Activated CD8-positive, alpha-beta memory T cell treated with anti-CD3 and anti-CD28 coated beads for 36 hours (primary cell): Measurements from ENCODE around the gene LDB1. TPM values are rescaled to one million over a fixed set of nuclear protein-coding genes. Genes with fewer than 3 reads are reported as not detected.

Experiments
- CTCF ChIA-PET: fragments of 350-600 bp; sonication (Branson Sonifier 250); formaldehyde crosslinking; loops from one replicate; lab custom pipeline; 2021; ENCODE audit warnings: antibody characterized with exemption; lab: Charles Lee
- POLR2A ChIA-PET: fragments of 350-600 bp; sonication (Branson Sonifier 250); formaldehyde crosslinking; loops from one replicate; lab custom pipeline; 2021; ENCODE audit warnings: antibody characterized with exemption; lab: Charles Lee
- total RNA-seq, 2 experiments: library from RNA; stranded (reverse); gene quantifications; one replicate each; pipeline ENCODE4 v1.2.3, GENCODE V29; 2021

The LDB1 gene
- total RNA-seq, 2 experiments from 2014 or later = 66.9 to 71.4 TPM

DNA sequence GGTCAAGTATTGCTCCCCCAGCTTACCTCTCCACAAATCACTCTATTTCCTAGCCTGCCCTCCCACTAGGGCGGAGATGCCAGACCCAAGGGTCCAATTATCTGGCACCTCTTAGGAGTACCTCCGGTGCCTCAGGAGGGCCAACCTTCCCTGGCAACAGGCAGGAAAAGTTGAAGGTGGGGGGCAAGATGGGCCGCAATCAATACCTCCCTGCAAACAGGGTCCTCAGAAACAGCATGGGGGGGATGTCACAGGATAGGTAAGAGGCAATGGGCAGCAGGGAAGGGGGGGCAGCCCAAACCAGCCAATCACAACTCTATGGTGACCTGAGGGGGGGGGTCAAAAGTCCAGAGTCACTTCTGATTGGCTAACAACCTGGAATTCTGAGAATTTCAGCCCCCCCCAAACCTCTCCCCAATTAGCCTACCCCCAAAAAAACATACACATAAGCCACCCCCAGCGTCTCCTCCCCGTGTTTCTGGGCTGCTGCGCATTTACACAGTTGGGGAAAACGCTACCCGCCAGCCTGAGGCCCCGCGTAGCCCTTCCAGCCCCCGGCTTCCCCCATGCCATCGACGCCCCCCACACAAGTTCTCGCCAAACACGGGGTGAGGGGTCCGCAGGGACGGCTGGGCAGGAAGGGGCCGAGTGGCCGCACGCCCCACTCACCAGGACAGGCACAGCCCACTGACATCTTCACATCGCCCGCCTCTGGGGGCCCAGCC, 589 bp downstream of the LDB1 start:
- ChIA-PET CTCF (interaction anchor here (1.2 to 1.8 kb wide), 3 partner anchors 12 to 284 kb away, joined by 3 to 6 read pairs (median 5); partner anchors contain the start of gene PPRC1), POLR2A (interaction anchor here (1.4 kb wide), 1 partner anchor 8 kb away, joined by 3 read pairs; no protein-coding TSS in a partner anchor)

- ChIA-PET CTCF (interaction anchor here (1.2 to 1.8 kb wide), 3 partner anchors 13 to 284 kb away, joined by 3 to 6 read pairs (median 5); partner anchors contain the start of gene PPRC1), POLR2A (interaction anchor here (1.0 to 1.4 kb wide), 2 partner anchors 9 to 526 kb away, joined by 3 to 10 read pairs; no protein-coding TSS in a partner anchor)
Observed at GRCh38 chr10:102118867-102119266, 1.3 kb downstream of the LDB1 start.

GRCh38 chr10:102117391-102118159, 2.6 kb downstream of the LDB1 start:
- ChIA-PET CTCF (interaction anchor here (1.8 kb wide), 1 partner anchor 14 kb away, joined by 6 read pairs; no protein-coding TSS in a partner anchor), POLR2A (interaction anchor here (0.6 to 1.4 kb wide), 3 partner anchors 10 to 527 kb away, joined by 3 to 10 read pairs (median 5); no protein-coding TSS in a partner anchor)

GRCh38 chr10:102116656-102117055, 3.5 kb downstream of the LDB1 start:
- POLR2A ChIA-PET = no interaction called here
- CTCF ChIA-PET = no interaction called here

- POLR2A ChIA-PET = interaction anchor here (1.0 kb wide), 1 partner anchor 39 kb away, joined by 5 read pairs; no protein-coding TSS in a partner anchor
- CTCF ChIA-PET = no interaction called here
Observed at GRCh38 chr10:102115775-102116174, 4.4 kb downstream of the LDB1 start.

GRCh38 chr10:102114861-102115618, 5.1 kb downstream of the LDB1 start:
- POLR2A ChIA-PET = interaction anchor here (1.0 kb wide), 2 partner anchors 37 to 40 kb away, joined by 4 to 5 read pairs; partner anchors contain the start of gene NOLC1

DNA sequence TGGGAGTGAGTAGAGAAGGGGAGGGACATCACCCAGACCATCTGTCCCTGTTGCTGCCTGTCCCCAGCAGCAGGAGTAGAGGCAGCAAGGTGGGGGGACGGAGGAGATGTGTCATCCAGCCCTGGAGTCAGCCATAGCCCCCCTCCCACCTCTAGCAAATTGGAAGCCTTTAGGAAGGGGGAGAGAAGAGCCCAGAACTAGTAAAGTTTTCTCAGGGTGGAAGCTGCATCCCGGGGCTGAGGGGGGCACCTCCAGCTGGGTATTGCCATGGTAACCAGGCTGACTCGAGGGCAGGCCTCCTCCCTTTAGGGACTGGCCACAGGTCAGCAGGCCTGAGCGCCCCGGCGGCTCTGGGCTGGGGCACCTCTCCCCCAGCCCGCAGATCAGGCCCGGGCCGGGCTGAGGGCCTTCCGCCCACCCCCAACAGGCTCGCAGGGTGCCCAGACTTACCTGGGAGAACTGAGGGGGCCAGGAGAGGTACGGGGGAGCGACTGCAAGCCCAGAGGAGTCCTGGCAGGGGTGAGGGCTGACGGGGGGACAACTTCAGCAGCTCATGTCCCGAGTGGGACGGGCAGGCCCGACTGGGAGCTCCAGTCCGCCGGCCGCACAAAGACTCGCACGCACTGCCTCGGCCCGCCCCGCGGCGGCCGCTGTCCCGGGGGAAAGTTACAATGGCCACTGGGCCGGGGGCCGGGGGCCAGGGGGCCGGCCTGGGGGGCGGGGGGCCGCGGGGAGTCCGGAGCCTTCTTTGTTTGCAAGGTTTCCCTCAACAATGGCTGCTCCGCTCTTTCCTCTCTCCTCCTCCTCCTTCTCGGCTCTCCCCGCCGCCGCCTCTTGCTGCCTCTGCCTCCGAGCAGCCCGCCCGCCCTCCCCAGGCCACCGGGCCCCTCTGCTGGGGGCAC, 6.0 kb downstream of the LDB1 start:
- CTCF ChIA-PET = interaction anchor here (1.9 kb wide), 1 partner anchor 41 kb away, joined by 9 read pairs; no protein-coding TSS in a partner anchor

More at GRCh38 chr10:102114861-102115618, 5.1 kb downstream of the LDB1 start:
- CTCF ChIA-PET = interaction anchor here (1.9 kb wide), 1 partner anchor 42 kb away, joined by 9 read pairs; no protein-coding TSS in a partner anchor

DNA sequence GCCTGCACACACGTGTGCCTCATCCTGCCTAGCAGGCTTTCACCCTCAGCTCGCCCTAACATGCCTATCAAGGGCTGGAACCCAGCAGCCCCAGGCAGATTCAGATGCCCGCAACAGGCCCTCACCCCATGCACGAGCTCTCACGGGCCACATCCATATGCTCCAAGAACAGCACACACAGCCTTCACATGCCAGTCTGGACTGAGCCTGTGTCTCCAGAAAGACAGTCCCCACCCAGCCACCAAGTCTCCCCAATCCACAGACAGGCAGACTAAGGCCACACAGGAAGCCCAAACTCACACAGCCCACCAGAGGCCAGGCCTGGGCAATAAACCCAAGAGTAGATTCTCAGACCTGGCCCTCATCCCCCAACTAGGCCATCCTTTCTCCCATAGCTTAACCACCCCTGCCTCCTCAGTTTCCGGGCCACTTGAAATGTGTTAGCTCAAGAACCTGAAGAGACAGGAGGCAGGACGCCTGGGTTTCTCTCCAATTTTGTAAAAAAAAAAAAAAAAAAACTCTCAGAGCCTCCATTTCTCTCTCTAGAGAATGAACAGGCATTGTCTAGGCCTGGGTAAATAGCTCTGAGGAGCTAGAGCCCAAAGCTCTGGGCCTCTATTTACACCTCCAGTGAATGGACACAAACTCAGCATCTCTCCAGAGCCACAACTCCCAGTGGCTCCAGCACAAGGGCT, 6.8 kb downstream of the LDB1 start:
- ChIA-PET CTCF (interaction anchor here (0.7 to 1.9 kb wide), 5 partner anchors 10 to 70 kb away, joined by 3 to 9 read pairs (median 4); no protein-coding TSS in a partner anchor), POLR2A (interaction anchor here (0.6 to 1.1 kb wide), 7 partner anchors 9 to 822 kb away, joined by 3 to 5 read pairs (median 4); partner anchors contain the start of gene ARMH3)

More for the DNA sequence above, 6.0 kb downstream of the LDB1 start:
- POLR2A ChIA-PET = interaction anchor here (0.8 to 1.0 kb wide), 3 partner anchors 10 to 295 kb away, joined by 3 to 4 read pairs (median 3); partner anchors contain the start of gene NOLC1

DNA sequence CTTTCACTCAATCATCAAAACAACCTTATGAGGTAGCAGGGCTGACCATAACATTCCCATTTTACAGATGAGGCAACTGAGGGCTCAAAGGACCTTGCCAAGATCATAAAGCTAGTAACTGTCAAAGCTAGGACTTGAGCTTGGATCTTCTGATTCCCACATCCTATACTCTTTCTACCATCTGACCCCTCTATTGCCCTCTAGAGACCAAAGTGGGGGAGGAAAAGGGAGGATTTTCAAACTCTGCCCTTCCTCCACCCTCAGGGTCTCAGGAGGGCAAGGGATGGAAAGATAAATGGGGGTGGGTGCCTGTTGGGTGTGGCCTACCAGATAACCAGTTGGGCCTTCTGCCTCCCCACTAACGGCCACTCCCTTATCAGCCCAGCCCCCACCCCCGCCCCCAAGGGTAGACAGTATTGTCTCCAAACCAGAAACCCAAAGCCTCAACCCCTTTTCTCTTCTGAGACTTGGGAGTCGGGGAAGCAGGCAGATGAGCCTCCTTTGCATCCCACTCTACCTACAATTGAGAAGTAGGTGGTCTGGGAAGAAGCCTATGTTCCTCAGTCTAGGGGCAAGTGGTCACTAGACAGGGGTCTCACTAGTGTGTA, 7.9 kb downstream of the LDB1 start:
- CTCF ChIA-PET = interaction anchor here (0.7 to 0.9 kb wide), 2 partner anchors 8 to 69 kb away, joined by 4 to 7 read pairs; no protein-coding TSS in a partner anchor
- POLR2A ChIA-PET = interaction anchor here (1.0 to 1.1 kb wide), 2 partner anchors 9 to 57 kb away, joined by 3 to 4 read pairs; partner anchors contain the start of gene ARMH3

GRCh38 chr10:102111276-102111675, 8.9 kb downstream of the LDB1 start:
- ChIA-PET CTCF (interaction anchor here (0.9 kb wide), 1 partner anchor 39 kb away, joined by 4 read pairs; no protein-coding TSS in a partner anchor), POLR2A (no interaction called here)

GRCh38 chr10:102109166-102110116, 10.7 kb downstream of the LDB1 start:
- CTCF ChIA-PET = no interaction called here
- POLR2A ChIA-PET = no interaction called here

DNA sequence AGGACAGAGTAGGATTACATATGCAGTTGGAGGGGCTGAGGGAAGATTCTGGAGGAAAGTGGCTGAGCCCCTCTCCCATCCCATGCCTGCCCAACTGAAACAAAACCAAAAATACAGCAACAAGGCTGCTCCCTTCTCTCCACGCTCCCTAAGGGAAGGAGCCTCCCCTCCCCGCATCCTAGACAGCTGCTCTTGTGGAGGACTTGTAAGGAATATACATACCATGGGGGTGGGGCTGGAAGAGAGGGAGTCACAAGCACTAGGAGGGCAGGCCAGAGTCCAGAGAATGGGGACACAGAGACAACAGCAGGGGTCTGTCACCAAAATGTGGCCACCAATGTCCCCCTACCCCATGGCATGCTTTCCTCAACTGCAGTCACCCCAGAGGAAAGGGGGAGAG, 13.2 kb downstream of the LDB1 start:
- ChIA-PET CTCF (interaction anchor here (0.8 to 0.9 kb wide), 2 partner anchors 17 to 38 kb away, joined by 3 to 7 read pairs; no protein-coding TSS in a partner anchor), POLR2A (no interaction called here)

DNA sequence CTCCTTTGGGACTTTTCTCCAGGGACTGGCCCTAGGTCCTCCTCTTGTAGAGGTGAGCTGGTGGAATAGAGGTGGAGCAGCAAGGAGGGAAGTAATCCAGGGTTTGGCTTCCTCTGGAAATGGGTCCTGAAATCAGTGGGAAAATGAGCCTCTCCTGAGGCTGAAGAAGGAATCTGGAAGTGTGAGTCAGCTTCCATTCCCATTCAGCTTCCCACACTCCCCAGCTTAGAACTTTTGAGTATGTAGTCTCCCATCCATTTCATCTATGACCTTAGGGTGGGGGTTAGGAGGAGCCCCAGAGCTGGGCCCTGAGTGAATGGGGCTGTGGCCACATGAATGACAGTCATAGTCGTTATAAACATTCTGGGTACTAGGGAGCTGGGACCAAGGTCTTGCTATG, 17.7 kb downstream of the LDB1 start:
- ChIA-PET CTCF (interaction anchor here (1.0 to 1.7 kb wide), 2 partner anchors 11 to 13 kb away, joined by 3 read pairs; no protein-coding TSS in a partner anchor), POLR2A (no interaction called here)

DNA sequence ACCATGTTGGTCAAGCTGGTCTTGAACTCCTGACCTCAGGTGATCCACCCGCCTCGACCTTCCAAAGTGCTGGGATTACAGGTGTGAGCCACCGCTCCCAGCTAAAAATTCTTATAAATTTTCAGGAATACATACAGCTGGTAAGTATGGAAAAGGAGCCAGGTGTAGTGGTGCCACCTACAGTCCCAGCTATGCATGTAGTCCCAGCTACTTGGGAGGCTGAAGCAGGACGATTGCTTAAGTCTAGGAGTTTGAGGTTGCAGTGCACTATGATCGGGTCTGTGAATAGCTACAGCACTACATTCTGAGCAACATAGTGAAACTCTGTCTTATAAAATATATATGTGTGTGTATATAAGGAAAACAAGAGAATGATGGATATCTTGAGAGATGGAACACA, 19.0 kb downstream of the LDB1 start:
- ChIA-PET POLR2A (no interaction called here), CTCF (interaction anchor here (0.8 to 1.7 kb wide), 3 partner anchors 12 to 29 kb away, joined by 3 read pairs; no protein-coding TSS in a partner anchor)

GRCh38 chr10:102096449-102096848, 23.7 kb downstream of the LDB1 start:
- ChIA-PET POLR2A (no interaction called here), CTCF (interaction anchor here (1.4 kb wide), 1 partner anchor 23 kb away, joined by 3 read pairs; no protein-coding TSS in a partner anchor)
